Neural cell (in vitro differentiated cells): ENCODE measurements around the gene GNAT2. TPM values are rescaled to one million over a fixed set of nuclear protein-coding genes. Genes with fewer than 3 reads are reported as not detected.

Experiments used
- H2AFZ ChIP-seq: fragments of 200-600, 300-800 bp; sonication (generic), shearing (Covaris generic); 2 replicates; pipeline ENCODE4 v1.6.0; 2014; ENCODE audit warnings: low read depth, mild to moderate bottlenecking, antibody characterized with exemption, low read length, moderate library complexity
- H3F3A ChIP-seq: fragments of 200-600 bp; shearing (Covaris generic); 2 replicates; pipeline ENCODE4 v1.6.1; 2016; ENCODE audit warnings: mild to moderate bottlenecking, moderate library complexity, mixed read lengths, antibody characterized with exemption, low read length; ENCODE audit not compliant: insufficient read depth, poor library complexity, severe bottlenecking
- H3K27ac ChIP-seq: fragments of 200-600, 300-800 bp; sonication (generic), shearing (Covaris generic); 2 replicates; pipeline ENCODE4 v1.5.1; 2014; ENCODE audit warnings: mild to moderate bottlenecking, low read length, moderate library complexity
- H3K27me3 ChIP-seq: fragments of 300-800, 200-600 bp; sonication (generic), shearing (Covaris generic); 2 replicates; pipeline ENCODE4 v1.6.0; 2014; ENCODE audit warnings: mild to moderate bottlenecking, low read depth, low read length, moderate library complexity; ENCODE audit not compliant: insufficient read depth
- H3K36me3 ChIP-seq: fragments of 300-800, 200-600 bp; sonication (generic), shearing (Covaris generic); 2 replicates; pipeline ENCODE4 v1.5.1; 2014; ENCODE audit warnings: mild to moderate bottlenecking, antibody characterized with exemption, low read length, moderate library complexity; ENCODE audit not compliant: insufficient read depth
- H3K4me2 ChIP-seq: fragments of 300-800, 200-600 bp; sonication (generic), shearing (Covaris generic); 2 replicates; pipeline ENCODE4 v1.6.0; 2014; ENCODE audit warnings: mild to moderate bottlenecking, low read length
- H3K4me3 ChIP-seq: fragments of 300-800, 200-600 bp; sonication (generic), shearing (Covaris generic); 2 replicates; pipeline ENCODE4 v1.5.1; 2014; ENCODE audit warnings: mild to moderate bottlenecking, low read length, moderate library complexity
- H3K79me2 ChIP-seq: fragments of 200-600 bp; shearing (Covaris generic); replicated peaks from 2 replicates; pipeline ENCODE4 v1.6.0; 2014; ENCODE audit warnings: mild to moderate bottlenecking, low read length, moderate library complexity; ENCODE audit not compliant: insufficient read depth
- H3K9ac ChIP-seq: fragments of 300-800, 200-600 bp; sonication (generic), shearing (Covaris generic); 2 replicates; pipeline ENCODE4 v1.6.1; 2016; ENCODE audit warnings: mild to moderate bottlenecking, low read length, mixed read lengths
- H3K9me2 ChIP-seq: fragments of 200-600 bp; shearing (Covaris generic); 2 replicates; pipeline ENCODE4 v1.6.1; 2016; ENCODE audit warnings: mild to moderate bottlenecking, low read length, mixed read lengths; ENCODE audit not compliant: insufficient read depth
- H3K9me3 ChIP-seq: fragments of 200-600, 300-800 bp; sonication (generic), shearing (Covaris generic); 2 replicates; pipeline ENCODE4 v1.6.1; 2016; ENCODE audit warnings: mild to moderate bottlenecking, mixed run types, low read length, moderate library complexity, mixed read lengths
- H4K20me1 ChIP-seq: fragments of 200-600 bp; shearing (Covaris generic); 2 replicates; pipeline ENCODE4 v1.6.1; 2016; ENCODE audit warnings: mild to moderate bottlenecking, mixed run types; ENCODE audit not compliant: insufficient read depth
- CTCF ChIP-seq: fragments of 450-650 bp; IDR thresholded peaks from 2 replicates; pipeline ENCODE4 v1.5.1; 2014; ENCODE audit warnings: antibody characterized with exemption, mild to moderate bottlenecking, moderate library complexity; ENCODE audit not compliant: poor library complexity, severe bottlenecking
- EP300 ChIP-seq: fragments of 450-650 bp; conservative IDR thresholded peaks from 2 replicates; pipeline ENCODE4 v1.6.1; 2014; ENCODE audit warnings: antibody characterized with exemption, mild to moderate bottlenecking, moderate library complexity; ENCODE audit not compliant: poor library complexity, severe bottlenecking
- EZH2 ChIP-seq: fragments of 200-600, 300-800 bp; shearing (Covaris generic), sonication (generic); IDR thresholded peaks from 2 replicates; pipeline ENCODE4 v1.6.1; 2014; ENCODE audit warnings: antibody characterized with exemption, low read length, borderline replicate concordance, mild to moderate bottlenecking; ENCODE audit not compliant: insufficient read depth, poor library complexity, severe bottlenecking
- MXI1 ChIP-seq: fragments of 450-650 bp; conservative IDR thresholded peaks from 2 replicates; pipeline ENCODE4 v1.6.1; 2014; ENCODE audit warnings: antibody characterized with exemption, mild to moderate bottlenecking; ENCODE audit not compliant: poor library complexity, severe bottlenecking
- POLR2AphosphoS5 ChIP-seq: IDR thresholded peaks from 2 replicates; pipeline ENCODE4 v1.6.1; 2012
- RAD21 ChIP-seq: fragments of 450-650 bp; conservative IDR thresholded peaks from 2 replicates; pipeline ENCODE4 v1.6.1; 2014; ENCODE audit warnings: antibody characterized with exemption, mild to moderate bottlenecking, moderate library complexity
- SMC3 ChIP-seq: fragments of 450-650 bp; conservative IDR thresholded peaks from 2 replicates; pipeline ENCODE4 v1.6.1; 2014; ENCODE audit warnings: antibody characterized with exemption, mild to moderate bottlenecking, moderate library complexity; ENCODE audit not compliant: poor library complexity
- TAF1 ChIP-seq: IDR thresholded peaks from 2 replicates; pipeline ENCODE4 v1.6.1; 2012; ENCODE audit warnings: low read depth
- polyA plus RNA-seq: library from polyadenylated mRNA; depleted of rRNA; stranded (reverse); fragments of >200 nt; gene quantifications from 2 replicates; pipeline ENCODE4 v1.2.3, GENCODE V29; 2014
- TF ChIP-seq, protein P1 (sequence below): IDR thresholded peaks from 2 replicates; pipeline ENCODE4 v1.6.1; 2012; ENCODE audit warnings: borderline replicate concordance

The GNAT2 gene
- polyA plus RNA-seq, 1 donor from 2014 or later, result 1.5 TPM

DNA sequence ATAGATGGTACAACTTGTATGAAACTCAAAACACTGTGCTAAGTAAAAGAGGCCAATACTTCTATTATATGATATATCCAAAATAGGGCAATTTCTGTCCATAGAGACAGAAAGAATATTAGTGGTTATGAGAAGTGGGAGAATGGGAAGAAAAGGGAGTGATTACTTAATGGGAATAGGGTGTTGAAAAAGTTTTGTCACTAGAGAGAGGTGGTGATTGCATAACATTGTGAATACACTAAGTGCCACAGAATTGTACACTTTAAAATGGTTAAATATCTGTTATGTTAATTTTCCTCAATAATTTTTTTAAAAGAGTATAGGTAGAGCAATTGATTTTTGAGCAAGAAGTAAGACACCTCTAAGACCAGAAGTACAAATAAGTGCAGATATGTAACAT lies 29.7 kb downstream of the GNAT2 start:
- Histone ChIP-seq H3K4me3 (no peak overlapping the region), H2AFZ (no peak overlapping the region), H4K20me1 (no peaks in the 10 kb centered on the region), H3K4me2 (no peak overlapping the region), H3K27me3 (no peaks in the 10 kb centered on the region), H3K79me2 (no peaks in the 10 kb centered on the region), H3K9me2 (no peaks in the 10 kb centered on the region), H3F3A (no peaks in the 10 kb centered on the region), H3K9me3 (no peaks in the 10 kb centered on the region), H3K9ac (no peak overlapping the region), H3K27ac (no peak overlapping the region), H3K36me3 (peaks cover 35% of the 10 kb centered on the region)
- no peak for TF ChIP-seq CTCF
- TF ChIP-seq MXI1, result no peak
- TF ChIP-seq POLR2AphosphoS5, result no peak
- no peak for TF ChIP-seq SMC3
- TF ChIP-seq RAD21, result no peak
- no peak for TF ChIP-seq TAF1
- TF ChIP-seq EZH2, result no peak
- no peak for TF ChIP-seq EP300
- TF ChIP-seq, protein P1, sequence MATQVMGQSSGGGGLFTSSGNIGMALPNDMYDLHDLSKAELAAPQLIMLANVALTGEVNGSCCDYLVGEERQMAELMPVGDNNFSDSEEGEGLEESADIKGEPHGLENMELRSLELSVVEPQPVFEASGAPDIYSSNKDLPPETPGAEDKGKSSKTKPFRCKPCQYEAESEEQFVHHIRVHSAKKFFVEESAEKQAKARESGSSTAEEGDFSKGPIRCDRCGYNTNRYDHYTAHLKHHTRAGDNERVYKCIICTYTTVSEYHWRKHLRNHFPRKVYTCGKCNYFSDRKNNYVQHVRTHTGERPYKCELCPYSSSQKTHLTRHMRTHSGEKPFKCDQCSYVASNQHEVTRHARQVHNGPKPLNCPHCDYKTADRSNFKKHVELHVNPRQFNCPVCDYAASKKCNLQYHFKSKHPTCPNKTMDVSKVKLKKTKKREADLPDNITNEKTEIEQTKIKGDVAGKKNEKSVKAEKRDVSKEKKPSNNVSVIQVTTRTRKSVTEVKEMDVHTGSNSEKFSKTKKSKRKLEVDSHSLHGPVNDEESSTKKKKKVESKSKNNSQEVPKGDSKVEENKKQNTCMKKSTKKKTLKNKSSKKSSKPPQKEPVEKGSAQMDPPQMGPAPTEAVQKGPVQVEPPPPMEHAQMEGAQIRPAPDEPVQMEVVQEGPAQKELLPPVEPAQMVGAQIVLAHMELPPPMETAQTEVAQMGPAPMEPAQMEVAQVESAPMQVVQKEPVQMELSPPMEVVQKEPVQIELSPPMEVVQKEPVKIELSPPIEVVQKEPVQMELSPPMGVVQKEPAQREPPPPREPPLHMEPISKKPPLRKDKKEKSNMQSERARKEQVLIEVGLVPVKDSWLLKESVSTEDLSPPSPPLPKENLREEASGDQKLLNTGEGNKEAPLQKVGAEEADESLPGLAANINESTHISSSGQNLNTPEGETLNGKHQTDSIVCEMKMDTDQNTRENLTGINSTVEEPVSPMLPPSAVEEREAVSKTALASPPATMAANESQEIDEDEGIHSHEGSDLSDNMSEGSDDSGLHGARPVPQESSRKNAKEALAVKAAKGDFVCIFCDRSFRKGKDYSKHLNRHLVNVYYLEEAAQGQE, result no peak

DNA sequence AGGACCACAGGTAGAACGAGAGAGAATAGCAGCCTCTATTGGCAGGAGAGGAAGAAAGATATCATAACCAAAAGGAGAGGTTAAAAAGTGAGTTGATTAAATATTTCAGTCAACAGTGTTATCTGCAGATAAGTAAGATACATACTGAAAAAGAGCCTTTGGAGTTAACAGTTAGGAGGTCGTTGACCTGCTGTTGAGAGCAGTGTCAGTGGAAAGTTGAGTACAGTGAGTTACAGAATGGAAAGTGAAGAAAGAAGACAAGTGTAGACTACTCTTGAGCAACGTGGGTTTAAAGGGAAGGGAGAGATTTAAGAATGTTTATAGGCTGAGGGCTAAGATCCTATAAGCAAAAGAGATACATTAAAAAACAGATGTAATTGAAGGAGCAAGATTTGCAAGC lies 30.2 kb downstream of the GNAT2 start:
- no peaks in the 10 kb centered on the region for H3K27me3 ChIP-seq
- H4K20me1 ChIP-seq, result no peaks in the 10 kb centered on the region
- H3F3A ChIP-seq, result no peaks in the 10 kb centered on the region
- TF ChIP-seq CTCF (no peak), SMC3 (no peak), POLR2AphosphoS5 (no peak), EP300 (no peak), RAD21 (no peak), MXI1 (no peak), TAF1 (no peak), EZH2 (no peak)
- TF ChIP-seq, protein P1, result no peak
- H2AFZ ChIP-seq, result no peak overlapping the region
- no peaks in the 10 kb centered on the region for H3K9me2 ChIP-seq
- no peak overlapping the region for H3K9ac ChIP-seq
- H3K36me3 ChIP-seq, result peaks cover 35% of the 10 kb centered on the region
- no peak overlapping the region for H3K4me2 ChIP-seq
- H3K9me3 ChIP-seq, result no peaks in the 10 kb centered on the region
- no peak overlapping the region for H3K27ac ChIP-seq
- H3K4me3 ChIP-seq, result no peak overlapping the region
- H3K79me2 ChIP-seq, result no peaks in the 10 kb centered on the region
